Hematopoietic multipotent progenitor cell (in vitro differentiated cells): ENCODE measurements around the gene RAP1GAP2. TPM values are rescaled to one million over a fixed set of nuclear protein-coding genes. Genes with fewer than 3 reads are reported as not detected.
"Not testable (repeated sequence)": the region's sequence is repeated elsewhere in the genome, so short reads cannot be mapped to it uniquely, and the experiment has no call there.

Experiments
- DNase-seq, 3 donors: peaks; one replicate each; pipeline ENCODE4 v3.0.0-alpha.2; 2011 to 2015; ENCODE audit warnings: low read depth in 2 of 3, low spot score in 2 of 3
- total RNA-seq: library from RNA; depleted of rRNA; stranded (reverse); fragments of >200 nt; gene quantifications from one replicate; pipeline ENCODE4 v1.2.3, GENCODE V29; 2012

The RAP1GAP2 gene
- total RNA-seq, 1 donor: 28.0 TPM

- no peak for DNase-seq
These were observed 167.2 kb downstream of the RAP1GAP2 start for GRCh38 chr17:2963332-2964027.

- no peak for DNase-seq
These were observed 167.8 kb downstream of the RAP1GAP2 start for GRCh38 chr17:2964028-2964356.

DNA sequence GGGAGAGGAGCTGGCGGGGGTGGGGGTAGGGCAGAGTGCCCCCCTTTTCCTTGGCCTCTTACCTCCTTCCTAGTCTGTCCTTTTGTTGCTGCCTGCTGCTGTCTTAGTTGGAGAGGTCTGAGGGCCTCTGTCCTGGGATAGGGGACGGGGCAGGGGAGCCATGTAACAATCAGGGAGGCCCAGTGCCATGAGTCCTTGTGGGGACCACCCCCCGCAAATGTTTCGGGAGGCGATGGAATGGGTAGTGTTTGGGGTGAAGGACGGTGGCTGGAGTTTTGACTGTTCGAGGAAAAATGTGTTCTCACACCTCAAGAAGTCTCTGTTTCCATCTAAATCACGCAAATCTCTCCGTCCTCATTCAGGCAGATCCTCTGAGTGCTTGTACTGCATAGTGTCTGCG, 168.1 kb downstream of the RAP1GAP2 start:
- DNase-seq: no peak

- DNase-seq: no peak
These were observed 168.6 kb downstream of the RAP1GAP2 start for GRCh38 chr17:2964831-2965230.

GRCh38 chr17:2965621-2966595, 169.7 kb downstream of the RAP1GAP2 start:
- DNase-seq: no peak

GRCh38 chr17:2967515-2967914, 171.3 kb downstream of the RAP1GAP2 start:
- no peak for DNase-seq

DNA sequence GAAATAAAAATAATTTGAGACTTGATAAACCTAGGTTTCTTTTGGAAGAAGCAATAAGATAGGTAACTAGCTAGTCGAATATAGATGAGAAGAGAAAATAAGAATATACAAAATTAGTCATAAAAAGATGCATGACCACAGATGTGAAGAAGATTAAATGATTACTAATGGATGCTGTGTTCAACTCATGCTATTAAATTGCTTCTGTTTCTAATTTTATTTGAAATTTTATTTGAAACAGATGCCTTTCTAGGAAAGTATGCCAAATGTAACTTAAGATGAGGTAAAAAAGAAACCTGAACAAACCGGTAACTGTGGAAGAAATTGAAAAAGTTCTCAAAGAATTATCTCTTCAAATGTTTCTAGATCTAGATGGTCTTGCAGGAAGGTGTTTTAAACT, 175.6 kb downstream of the RAP1GAP2 start:
- DNase-seq: no peak

DNA sequence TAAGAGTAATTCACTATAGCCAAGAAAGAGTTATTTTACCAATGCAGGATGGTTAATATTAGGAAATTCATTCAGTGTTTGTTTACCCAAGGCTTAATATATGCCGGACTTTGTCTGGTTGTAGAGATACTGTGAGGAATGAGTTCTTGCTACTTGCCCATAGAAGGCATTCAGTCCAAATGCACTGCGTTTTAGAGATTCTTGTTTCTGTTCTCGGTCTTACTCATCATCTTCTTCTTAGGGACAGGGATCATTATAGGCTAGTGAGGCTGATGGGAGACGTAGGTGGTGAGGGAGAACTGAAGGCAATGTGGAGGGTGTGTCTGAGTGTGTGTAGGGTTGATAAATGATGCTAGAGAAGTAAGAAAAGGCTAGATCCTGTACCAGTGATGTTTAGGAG, 176.5 kb downstream of the RAP1GAP2 start:
- DNase-seq: no peak

DNA sequence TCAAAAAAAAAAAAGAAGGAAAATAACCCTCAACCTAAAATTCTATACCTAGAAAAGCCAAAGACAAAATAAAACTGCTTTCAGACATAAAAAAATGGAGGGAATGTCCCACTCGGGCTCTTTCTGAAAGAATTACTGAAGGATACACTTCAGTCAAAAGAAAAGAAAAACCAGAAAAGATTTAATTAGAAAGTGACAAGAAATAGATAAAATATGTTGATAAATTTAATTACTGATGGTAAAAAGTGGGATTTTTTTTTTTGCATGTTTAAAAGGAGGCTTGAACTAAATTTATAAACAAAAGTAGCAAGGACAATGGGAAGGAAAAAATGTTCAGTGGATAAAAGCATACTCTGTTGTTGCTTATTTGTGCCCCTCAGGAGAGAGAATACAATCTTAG, 178.1 kb downstream of the RAP1GAP2 start:
- no peak for DNase-seq

GRCh38 chr17:2975469-2975958, 179.3 kb downstream of the RAP1GAP2 start:
- DNase-seq: no peak

GRCh38 chr17:2977157-2977556, 180.9 kb downstream of the RAP1GAP2 start:
- DNase-seq: no peak

DNA sequence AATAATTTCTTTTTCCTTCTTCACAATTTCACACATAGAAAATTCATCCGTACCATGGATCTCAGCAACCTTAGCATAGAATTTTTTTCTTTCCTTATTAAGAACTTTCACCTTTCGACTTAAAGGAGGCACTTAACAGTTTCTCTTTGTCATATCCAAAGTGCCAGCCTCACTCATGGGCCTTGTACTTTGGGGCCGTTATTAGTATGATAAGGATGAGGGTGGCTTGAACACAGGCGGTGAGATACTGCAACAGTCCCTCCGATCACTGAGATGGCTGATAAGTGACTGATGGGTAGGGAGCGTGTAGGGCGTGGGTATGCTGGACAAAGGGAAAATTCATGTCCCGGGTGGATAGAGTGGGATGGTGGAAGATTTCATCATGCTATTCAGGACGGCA, 181.9 kb downstream of the RAP1GAP2 start:
- DNase-seq: no peak

- no peak for DNase-seq
These were observed 182.8 kb downstream of the RAP1GAP2 start for GRCh38 chr17:2978991-2979390.

GRCh38 chr17:2980211-2980903, 184.1 kb downstream of the RAP1GAP2 start:
- DNase-seq: no peak

- no peak for DNase-seq
These were observed 184.6 kb downstream of the RAP1GAP2 start for GRCh38 chr17:2980904-2981246.

GRCh38 chr17:2981325-2981724, 185.1 kb downstream of the RAP1GAP2 start:
- no peak for DNase-seq

- DNase-seq: no peak
These were observed 186.6 kb downstream of the RAP1GAP2 start for GRCh38 chr17:2982854-2983253.

DNA sequence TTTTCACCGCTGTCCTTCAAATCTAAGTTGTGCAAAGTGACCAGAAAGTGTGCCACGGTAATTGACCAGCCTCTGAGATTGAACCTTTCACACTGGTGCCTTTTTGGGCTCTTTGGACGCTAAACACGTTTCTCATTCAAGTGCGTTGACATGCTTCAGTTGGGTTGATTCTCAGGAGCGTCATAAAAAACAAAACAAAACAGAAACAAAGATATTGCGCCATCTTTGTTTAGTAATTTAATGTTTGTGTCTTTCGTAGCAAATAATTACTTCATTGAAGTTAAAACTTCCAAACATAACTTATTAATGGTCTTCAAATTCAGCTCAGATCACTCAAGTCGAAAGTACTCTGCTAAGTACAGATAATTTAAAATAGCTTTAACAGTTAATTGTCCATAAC, 187.0 kb downstream of the RAP1GAP2 start:
- DNase-seq: no peak

GRCh38 chr17:2985318-2985717, 189.1 kb downstream of the RAP1GAP2 start:
- no peak for DNase-seq

- DNase-seq: no peak
These were observed 190.7 kb downstream of the RAP1GAP2 start for GRCh38 chr17:2986925-2987324.

- DNase-seq: not testable (repeated sequence)
These were observed 193.2 kb downstream of the RAP1GAP2 start for GRCh38 chr17:2989396-2989795.
